A549 (cell line): ENCODE measurements around the gene B9D1.

Experiments used
- CHD4 ChIP-seq: fragments of 200-600 bp; sonication (generic); IDR thresholded peaks from 2 replicates; pipeline ENCODE4 v1.6.1; 2016; ENCODE audit warnings: antibody characterized with exemption, mild to moderate bottlenecking, borderline replicate concordance
- ESRRA ChIP-seq: fragments of 150-350 bp; IDR thresholded peaks from 2 replicates; pipeline ENCODE4 v1.6.1; 2014; ENCODE audit warnings: mild to moderate bottlenecking, low read length, borderline replicate concordance
- JUN ChIP-seq, 2 experiments: fragments of >200 bp; sonication (Bioruptor Twin); formaldehyde crosslinking; IDR thresholded peaks; 2 replicates in 1 of 2; 3 replicates in 1 of 2; pipeline ENCODE4 v1.6.1; 2016 to 2017
- RARB ChIP-seq: fragments of 250-450 bp; sonication (Bioruptor Pico); IDR thresholded peaks from 2 replicates; pipeline ENCODE4 v1.8.0; 2021; ENCODE audit warnings: mild to moderate bottlenecking, moderate library complexity
- RFX5 ChIP-seq: fragments of 450-650 bp; IDR thresholded peaks from 2 replicates; pipeline ENCODE4 v1.7.1; 2014; ENCODE audit warnings: antibody characterized with exemption, mild to moderate bottlenecking, moderate library complexity
- TF ChIP-seq, protein P1 (sequence below): fragments of 450-650 bp; IDR thresholded peaks from 2 replicates; pipeline ENCODE4 v1.6.1; 2014; ENCODE audit warnings: antibody characterized with exemption
- TF ChIP-seq, protein P2 (sequence below): fragments of >200 bp; sonication (Bioruptor Twin); formaldehyde crosslinking; IDR thresholded peaks from 3 replicates; pipeline ENCODE4 v1.5.1; 2016

- TF ChIP-seq CHD4 (no peak), RFX5 (no peak), JUN (IDR thresholded peaks at IDR 0.05) (no peak), RARB (CRISPR knock-in tag) (no peak), ESRRA (no peak)
- TF ChIP-seq, protein P1, sequence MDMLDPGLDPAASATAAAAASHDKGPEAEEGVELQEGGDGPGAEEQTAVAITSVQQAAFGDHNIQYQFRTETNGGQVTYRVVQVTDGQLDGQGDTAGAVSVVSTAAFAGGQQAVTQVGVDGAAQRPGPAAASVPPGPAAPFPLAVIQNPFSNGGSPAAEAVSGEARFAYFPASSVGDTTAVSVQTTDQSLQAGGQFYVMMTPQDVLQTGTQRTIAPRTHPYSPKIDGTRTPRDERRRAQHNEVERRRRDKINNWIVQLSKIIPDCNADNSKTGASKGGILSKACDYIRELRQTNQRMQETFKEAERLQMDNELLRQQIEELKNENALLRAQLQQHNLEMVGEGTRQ, result no peak
- TF ChIP-seq, protein P2, sequence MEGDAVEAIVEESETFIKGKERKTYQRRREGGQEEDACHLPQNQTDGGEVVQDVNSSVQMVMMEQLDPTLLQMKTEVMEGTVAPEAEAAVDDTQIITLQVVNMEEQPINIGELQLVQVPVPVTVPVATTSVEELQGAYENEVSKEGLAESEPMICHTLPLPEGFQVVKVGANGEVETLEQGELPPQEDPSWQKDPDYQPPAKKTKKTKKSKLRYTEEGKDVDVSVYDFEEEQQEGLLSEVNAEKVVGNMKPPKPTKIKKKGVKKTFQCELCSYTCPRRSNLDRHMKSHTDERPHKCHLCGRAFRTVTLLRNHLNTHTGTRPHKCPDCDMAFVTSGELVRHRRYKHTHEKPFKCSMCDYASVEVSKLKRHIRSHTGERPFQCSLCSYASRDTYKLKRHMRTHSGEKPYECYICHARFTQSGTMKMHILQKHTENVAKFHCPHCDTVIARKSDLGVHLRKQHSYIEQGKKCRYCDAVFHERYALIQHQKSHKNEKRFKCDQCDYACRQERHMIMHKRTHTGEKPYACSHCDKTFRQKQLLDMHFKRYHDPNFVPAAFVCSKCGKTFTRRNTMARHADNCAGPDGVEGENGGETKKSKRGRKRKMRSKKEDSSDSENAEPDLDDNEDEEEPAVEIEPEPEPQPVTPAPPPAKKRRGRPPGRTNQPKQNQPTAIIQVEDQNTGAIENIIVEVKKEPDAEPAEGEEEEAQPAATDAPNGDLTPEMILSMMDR, result no peak
These were observed 37.4 kb upstream of the B9D1 start for GRCh38 chr17:19399750-19400450.
